ENCODE results near the gene MAP2.

MAP2 gene, protein sequence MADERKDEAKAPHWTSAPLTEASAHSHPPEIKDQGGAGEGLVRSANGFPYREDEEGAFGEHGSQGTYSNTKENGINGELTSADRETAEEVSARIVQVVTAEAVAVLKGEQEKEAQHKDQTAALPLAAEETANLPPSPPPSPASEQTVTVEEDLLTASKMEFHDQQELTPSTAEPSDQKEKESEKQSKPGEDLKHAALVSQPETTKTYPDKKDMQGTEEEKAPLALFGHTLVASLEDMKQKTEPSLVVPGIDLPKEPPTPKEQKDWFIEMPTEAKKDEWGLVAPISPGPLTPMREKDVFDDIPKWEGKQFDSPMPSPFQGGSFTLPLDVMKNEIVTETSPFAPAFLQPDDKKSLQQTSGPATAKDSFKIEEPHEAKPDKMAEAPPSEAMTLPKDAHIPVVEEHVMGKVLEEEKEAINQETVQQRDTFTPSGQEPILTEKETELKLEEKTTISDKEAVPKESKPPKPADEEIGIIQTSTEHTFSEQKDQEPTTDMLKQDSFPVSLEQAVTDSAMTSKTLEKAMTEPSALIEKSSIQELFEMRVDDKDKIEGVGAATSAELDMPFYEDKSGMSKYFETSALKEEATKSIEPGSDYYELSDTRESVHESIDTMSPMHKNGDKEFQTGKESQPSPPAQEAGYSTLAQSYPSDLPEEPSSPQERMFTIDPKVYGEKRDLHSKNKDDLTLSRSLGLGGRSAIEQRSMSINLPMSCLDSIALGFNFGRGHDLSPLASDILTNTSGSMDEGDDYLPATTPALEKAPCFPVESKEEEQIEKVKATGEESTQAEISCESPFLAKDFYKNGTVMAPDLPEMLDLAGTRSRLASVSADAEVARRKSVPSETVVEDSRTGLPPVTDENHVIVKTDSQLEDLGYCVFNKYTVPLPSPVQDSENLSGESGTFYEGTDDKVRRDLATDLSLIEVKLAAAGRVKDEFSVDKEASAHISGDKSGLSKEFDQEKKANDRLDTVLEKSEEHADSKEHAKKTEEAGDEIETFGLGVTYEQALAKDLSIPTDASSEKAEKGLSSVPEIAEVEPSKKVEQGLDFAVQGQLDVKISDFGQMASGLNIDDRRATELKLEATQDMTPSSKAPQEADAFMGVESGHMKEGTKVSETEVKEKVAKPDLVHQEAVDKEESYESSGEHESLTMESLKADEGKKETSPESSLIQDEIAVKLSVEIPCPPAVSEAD (N-terminal part only)

DNA sequence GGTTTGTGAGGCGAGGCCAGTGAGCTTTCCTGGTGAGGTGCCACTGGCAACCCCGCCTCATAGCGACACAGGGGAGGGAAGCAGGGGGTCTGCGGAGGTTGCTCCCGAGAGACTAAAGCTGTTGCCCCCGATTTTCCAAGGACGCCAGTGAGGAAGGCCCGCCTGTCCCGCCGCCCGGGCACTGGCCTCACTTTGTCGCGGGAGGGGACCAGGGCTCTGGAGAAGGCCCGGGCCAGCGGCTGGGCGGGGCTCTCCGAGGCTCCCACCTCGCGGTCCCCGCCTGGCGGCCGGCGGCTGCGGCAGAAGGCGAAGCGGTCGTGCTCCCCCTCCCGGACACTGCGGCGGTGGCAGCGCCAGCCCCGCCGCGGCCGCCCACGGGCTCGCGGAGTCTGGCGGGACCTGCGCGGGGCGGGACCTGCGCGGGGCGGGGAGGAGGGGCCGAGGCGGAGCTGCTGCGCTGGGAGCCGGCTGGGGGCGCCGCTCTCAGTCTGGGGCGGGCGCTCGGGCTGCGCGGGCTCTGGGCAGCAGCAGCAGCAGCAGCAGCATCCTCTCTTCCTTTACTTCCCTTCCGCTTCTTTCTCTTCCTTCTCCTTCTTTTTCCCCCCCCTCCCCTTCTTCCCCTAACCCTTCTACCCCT is at the start of gene MAP2:
Gene MAP2, plus strand, starts transcription at position 486 of the 637 bp plus-strand sequence. CDS start 229,124 bp downstream, outside the sequence.
- DNase-seq, result peak; percentile 19

DNA sequence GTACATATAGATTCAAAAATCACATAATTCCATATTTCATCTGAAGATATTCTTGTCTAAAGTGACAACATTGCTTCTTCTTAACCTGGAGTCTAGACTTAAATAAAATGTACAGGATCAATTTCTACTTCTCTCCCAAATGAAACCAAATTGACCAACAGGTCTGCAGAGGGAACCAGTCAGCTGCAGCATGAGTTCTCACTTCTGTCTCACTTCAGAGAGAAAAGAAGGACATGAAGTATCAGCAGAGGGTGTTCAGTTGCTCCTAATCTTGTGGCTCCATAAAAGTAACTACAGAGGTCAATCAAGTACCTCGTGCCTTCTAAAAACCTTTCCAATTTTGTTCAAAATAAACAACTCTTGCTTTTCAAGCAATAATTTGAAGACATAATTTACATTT is 47.2 kb upstream of the MAP2 start:
- DNase-seq, result no peak

DNA sequence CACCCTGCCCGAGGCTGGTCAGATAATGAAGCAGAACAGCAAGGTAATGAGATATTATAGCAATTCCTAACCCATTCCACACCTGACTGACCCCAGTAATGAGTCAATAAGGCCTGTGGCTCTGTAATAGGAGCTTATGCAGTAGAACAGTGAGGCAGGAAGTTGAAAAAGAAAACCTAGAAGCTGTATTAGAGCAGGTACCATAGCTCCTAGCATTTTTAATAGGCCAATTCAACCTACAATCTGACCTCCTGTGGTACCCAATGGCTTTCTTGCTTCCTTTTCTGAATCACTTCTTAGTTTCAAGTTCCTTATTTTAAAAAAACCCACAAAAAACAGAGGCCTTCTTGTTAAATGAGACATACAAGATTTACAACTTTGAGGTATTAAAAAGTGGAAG is 43.6 kb upstream of the MAP2 start:
- no peak for DNase-seq

DNA sequence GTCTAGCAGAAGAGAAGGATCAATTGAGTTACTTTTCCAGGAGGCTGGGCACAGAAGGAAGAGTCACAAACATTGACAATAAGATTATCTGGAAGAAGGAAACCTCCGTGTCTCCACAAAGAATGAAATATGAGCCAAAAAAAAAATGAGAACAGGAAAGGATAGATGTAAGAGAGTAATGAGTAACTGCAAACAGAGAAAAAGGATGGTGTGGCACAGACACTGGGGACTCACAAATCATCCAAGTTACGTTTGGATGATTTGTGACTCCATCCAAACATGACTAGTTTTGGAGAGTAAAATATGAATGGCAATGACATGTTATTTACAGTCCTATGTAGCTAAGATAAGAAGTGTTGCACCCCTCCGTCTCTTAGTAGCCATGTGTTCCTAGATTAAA is 42.8 kb upstream of the MAP2 start:
- no peak for DNase-seq

DNA sequence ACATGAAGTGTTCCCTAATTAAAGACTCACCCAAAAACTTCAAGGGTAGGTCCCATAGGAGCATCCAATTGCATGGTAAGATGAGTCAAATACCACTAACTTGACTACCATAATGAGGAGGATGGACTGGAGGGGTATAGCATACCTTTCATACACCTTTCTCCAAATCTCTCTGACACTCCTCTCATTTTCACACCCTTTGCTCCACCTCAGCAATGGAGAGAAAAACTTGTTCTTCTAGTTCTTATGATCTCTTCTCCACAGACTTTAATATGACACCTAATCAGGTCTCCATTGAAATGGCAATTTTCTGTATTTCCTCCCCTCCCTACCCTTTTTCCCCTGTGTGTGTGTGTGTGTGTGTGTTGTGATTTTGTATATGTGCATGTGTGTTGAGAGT is 41.1 kb upstream of the MAP2 start:
- DNase-seq, result no peak

DNA sequence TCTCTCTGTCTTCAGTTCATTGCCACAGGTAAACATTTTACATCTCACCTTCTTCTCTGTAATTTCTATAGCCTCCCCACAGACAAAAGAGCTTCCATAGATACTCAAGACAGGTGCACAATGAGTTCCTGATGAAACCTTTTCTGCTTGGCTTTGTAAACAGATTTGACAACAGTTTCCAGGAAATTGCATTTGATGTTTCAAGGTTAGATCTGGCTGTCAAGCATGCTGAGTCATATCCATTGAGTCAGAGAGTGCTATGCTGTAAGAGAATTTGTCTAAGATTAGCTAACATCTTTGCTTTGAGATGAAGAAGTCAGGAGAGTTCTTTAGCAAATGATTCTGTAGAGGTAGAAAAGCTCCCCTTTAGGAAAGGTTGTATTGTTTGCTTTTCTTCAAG is 40.6 kb upstream of the MAP2 start:
- DNase-seq, result no peak

DNA sequence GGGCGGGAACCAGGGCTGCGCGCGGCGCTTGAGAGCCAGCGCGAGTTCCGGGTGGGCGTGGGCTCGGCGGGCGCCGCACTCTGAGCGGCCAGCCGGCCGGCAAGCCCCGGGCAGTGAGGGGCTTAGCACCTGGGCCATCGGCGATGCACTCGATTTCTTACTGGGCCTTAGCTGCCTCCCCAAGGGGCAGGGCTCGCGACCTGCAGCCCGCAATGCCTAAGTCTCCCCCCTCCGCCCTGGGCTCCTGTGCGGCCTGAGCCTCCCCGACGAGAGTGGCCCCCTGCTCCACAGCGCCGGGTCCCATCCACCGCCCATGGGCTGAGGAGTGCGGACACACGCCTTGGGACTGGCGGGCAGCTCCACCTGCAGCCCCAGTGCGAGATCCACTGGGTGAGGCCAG is 36.5 kb upstream of the MAP2 start:
- no peak for DNase-seq

DNA sequence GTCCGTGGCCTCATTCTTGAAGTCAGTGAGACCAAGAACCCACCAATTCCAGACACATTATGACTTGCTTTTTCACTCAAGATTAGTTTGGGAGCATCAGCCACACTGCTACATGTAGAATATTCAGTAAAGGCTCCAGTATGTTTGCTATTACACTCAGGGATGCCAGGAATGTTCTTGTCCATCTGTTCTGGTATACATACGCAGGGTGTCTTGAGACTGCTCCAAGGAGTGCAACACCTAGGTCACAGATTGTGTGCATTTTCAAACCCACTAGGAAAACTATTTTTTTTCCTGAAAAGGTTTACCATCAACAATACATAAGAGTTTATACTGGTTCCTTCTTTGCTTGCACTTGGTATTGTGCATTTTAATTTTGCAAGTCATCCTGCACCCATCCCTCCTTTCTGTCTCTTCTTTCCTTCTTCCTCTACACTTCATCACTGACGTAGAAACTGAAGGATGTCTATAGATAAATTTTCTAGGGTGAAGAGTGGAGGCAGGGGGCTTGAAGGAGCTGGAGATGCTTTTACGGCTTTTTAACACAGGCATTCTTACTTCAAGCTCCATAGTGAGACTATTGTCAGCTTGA is 35.3 kb upstream of the MAP2 start:
- DNase-seq, result no peak

DNA sequence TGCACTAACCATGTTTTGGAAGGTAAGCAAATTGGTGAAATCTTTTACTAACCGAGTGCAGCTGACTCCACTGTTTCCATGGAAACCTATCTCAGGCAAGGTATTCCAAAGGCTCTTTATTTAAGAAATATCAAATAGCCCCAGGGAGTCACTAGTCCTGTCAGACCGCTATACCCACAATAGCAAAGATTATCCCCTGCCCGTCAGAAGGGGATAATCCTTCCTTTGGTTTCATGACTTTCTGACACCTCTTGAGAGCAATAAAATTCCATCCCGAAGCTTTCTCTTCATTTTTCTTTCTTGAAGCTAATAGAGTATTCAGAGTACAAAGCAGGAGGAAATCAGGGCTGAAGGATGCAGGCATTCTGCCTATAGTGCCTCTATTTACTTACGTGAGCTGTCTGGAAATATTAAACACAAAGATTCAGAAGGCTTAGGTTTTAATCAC is 34.7 kb upstream of the MAP2 start:
- DNase-seq, result no peak

DNA sequence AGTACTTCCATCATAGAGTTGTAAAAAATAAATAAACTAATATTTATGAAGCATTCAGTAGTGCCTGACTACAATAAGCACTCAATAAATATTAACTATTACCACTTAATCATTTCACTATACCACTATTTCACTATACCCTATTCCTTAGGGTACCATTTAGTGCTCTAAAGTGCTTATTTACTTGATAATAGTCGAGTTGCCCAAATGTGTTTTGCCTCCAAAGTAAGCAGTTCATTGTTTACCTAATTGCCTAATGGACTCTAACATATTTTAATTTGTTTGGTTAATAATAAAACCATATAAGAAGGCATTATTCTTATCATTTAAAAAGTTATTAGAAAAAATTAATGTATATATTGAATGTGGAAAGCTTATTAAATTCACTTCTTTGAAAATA is 33.0 kb upstream of the MAP2 start:
- DNase-seq, result no peak

DNA sequence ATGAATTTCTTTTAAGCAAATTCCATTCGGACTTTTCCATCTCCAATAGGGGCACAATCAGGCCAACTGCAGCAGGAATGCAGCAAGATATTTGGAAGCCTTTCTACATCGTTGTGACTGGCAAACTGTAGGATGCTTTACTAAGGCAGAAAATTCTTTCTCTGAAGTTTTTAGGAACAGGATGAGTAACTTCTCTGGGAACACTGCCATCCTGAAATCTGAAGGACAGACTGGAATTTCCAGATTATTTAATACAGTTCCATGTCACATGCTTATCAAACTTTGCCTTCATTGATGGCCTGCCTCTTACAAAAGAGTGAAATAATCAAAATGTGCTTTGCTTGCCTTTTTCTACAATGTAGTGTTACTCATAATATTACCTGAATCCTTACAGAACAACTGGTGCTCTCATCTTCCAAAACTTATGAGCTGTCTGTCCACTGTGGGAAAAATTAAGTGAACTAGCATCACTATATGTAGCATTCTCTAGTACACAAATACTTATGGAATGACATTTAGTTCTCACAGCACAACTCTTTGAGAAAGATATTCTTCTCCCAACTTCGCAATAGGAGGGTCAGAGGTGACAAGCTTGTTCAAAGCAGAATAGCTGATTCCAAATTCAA is 32.0 kb upstream of the MAP2 start:
- no peak for DNase-seq

DNA sequence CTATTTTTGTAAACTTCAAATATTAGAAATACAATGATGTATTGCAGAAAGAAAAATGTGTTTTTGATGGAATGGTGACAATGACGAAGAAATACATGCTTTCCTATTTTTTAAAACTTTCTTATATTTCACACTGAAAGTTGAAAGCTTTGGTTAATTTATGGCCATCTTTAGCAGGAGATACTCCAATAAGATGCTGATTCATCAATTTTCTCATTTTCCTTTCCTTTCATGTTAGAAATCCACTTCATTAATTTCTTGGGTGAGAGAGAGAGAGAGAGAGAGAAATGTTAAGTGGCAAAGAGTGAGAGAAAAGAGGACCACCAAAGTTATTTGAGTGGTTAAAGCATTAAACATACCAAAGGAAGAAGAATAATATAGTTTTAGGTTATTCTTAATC is 28.6 kb upstream of the MAP2 start:
- no peak for DNase-seq

DNA sequence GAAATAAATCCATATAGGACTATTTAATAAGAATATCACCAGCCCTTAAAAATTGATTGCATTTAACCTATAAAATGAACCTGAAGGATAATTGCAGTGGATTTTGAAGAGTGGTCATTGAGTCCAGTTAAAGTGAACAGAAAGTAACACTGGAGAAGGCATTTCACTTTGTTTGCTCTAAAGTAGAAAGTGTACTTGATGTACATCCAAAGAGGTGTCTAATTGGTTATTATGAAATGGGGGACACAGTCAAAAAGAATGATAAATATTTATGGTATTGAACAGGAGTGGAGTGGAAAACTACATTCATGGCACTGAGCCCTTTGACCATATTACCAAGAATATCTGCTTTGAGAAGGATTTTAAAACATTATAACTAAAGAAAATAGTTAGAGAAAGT is 28.2 kb upstream of the MAP2 start:
- DNase-seq, result no peak

DNA sequence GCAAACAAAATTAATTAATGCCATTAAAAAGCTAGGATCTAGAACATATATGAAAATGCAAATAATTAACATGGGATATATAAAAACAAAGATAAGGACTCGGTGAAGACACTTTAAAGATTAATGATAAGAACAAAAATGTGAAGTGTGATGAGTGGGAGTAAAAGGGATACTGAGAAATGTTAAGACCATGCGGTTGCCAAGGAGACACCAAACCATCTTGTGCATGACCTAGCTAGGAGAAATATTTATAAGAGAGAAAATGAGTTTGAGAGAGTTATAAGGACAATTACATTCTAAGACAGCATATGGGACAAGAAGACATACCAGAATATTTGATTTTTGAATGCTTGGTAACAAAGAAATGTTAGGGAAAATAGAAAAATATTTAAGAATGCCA is 25.4 kb upstream of the MAP2 start:
- no peak for DNase-seq

DNA sequence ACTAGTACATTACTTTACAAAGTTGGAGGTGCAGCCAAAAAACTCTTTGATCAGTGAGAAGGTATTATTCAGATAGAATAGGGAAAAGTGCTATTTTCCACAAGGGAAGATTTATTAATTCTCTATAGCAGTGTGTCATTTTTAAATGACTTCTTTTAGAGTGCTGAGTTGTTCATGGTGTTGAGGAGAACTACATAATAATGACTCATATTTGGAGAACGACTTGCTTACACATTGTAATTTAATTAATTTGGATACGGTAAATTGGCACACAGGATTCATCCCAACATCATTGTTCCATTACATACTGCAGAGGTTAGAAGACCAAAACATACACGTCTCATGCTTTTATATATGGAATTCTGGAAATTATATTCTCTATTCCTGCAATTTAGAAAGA is 22.1 kb upstream of the MAP2 start:
- DNase-seq, result no peak

DNA sequence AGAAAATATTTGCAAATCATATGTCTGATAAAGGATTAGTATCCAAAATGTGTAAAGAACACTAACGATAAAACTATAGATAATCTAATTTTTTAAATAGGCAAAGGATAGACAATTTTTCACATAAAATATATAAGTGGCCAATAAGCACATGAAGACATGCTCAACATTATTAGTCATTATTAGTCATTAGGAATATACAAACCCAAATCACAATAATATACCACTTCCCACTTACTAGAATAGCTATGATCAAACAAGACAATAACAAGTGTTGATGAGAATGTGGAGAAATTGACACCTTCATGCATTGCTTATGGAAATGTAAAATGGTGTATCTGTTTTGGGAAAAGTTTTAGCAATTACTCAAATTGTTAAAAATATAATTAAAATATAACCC is 12.6 kb upstream of the MAP2 start:
- no peak for DNase-seq

DNA sequence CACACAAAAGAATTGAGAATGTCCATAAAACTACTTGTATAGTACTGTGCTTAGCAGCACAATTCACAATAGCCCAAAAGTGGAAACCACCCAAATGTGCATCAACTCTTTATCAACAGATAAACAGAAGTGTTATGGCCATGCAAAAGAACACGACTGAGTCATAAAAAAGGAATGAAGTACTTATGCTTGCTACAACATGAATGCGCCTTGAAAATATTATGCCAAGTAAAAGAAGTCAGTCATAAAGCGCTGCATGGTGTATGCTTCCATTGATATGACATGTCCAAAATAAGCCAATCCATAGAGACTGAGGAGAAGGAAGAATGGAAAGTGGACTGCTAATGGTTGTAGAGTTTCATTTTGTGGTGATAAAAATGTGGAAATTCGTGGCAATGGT is 12.1 kb upstream of the MAP2 start:
- no peak for DNase-seq

DNA sequence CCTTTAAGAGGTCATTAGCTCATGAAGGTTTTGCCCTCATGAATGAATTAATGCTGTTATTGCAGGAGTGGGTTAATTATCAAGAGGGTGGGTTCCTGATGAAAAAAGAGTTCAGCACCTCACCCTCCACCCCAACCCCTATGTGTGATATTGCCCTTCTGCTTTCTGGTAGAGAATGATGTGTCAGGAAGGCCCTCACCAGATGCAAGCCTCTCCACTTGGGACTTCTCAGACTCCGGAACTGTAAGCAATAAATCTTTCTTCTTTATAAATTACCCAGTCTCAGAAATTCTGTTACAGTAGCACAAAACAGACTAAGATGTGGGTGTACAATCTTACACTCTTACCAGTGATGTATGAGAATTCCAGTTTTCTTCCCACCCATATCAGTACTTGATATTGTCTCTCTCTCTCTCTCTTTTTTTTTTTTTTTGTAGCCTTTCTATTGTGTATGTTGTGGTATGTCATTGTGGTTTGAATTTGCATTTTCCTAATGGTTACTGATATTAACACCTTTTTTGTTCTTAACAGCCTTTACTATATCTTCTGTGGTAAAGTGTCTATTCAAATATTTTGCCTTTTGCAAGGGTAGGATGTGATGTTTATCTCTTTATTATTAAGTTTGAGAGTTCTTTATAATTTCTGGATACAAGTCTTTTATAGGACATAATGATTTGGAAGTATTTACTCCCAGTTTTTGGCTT is 10.4 kb upstream of the MAP2 start:
- no peak for DNase-seq

DNA sequence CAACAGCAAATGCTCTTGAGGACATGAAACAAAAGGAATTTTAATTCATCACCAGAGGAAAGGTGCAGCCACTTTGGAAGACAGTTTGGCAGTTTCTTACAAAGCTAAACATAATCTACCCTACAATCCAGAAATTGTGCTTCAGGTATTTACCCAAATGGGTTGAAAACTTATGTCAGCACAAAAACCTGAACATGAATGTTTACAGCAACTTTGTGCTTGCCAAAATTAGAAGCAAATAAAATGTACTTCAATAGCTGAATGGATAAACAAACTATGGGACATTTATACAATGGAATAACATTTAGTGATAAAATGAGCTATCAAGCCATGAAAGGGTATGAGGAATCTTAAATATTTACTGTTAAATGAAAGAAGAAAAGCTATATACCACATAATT is 6.9 kb upstream of the MAP2 start:
- DNase-seq, result no peak

DNA sequence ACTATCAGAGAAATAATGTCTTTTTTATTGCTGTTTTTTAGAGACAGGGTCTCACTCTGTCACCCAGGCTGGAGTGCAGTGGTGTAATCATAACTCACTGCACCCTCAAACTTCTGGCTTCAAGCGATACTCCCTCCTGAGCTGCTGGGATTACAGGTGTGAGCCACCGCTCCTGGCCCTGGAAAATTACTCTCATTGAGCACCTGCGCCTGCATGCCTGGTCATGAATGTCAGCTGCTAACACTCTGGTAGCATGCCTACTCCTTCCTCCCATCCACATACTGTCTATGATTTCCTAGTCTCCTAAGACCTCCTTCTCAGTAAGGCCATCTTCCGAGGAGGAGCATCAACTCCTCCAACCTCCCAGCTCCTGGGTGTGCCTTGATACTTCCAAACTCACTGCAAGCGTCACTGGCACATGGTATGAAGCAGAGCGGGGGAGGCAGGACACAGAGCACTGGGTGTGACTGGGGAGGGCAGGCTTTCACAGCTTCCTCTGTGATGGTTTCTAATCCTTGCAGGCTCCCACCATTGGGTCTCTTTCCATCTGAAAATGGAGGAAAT is 1.6 kb upstream of the MAP2 start:
- DNase-seq, result no peak

DNA sequence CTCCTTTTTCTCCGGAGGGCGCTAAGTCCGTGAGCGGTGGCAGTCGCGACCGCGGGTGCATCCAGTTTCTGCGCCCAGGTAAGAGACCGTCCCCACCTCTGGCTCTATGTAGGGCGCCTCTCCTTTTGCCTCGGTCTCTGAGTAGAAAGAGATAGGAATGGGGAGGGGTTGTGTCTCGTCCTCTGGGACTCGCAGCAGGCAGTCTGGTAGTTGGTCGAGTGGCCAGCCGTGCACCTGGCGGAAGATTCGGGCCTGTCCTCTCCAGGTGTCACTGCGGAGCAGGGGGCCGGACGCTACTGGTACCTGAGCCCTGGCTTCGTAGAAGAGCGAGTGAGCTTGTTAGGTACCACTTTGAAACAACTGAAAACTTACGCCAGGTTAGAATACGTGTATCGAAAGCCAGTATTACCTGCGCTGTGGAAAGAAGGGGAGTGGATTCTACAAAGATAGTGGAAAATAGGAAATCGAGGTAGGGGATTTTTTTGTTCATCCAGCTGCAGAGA is 403 bp downstream of the MAP2 start:
- no peak for DNase-seq

Data from NCI-H187 treated with DMSO at 0.1 percent for 48 hours (cell line).